ENCODE results near the gene PFAS.

- TF ChIP-seq, protein P1, sequence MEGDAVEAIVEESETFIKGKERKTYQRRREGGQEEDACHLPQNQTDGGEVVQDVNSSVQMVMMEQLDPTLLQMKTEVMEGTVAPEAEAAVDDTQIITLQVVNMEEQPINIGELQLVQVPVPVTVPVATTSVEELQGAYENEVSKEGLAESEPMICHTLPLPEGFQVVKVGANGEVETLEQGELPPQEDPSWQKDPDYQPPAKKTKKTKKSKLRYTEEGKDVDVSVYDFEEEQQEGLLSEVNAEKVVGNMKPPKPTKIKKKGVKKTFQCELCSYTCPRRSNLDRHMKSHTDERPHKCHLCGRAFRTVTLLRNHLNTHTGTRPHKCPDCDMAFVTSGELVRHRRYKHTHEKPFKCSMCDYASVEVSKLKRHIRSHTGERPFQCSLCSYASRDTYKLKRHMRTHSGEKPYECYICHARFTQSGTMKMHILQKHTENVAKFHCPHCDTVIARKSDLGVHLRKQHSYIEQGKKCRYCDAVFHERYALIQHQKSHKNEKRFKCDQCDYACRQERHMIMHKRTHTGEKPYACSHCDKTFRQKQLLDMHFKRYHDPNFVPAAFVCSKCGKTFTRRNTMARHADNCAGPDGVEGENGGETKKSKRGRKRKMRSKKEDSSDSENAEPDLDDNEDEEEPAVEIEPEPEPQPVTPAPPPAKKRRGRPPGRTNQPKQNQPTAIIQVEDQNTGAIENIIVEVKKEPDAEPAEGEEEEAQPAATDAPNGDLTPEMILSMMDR (IDR thresholded peaks at IDR 0.05 in 4 of 5, conservative IDR thresholded peaks at IDR 0.05 in 1 of 5), result no peak
- TF ChIP-seq POLR2A (IDR thresholded peaks at IDR 0.05), result no peak
These were observed 63.2 kb downstream of the PFAS start for GRCh38 chr17:8312251-8312650.
